Stomach (tissue), 9 donors: ENCODE results near the gene REN. TPM values are rescaled to one million over a fixed set of nuclear protein-coding genes. Genes with fewer than 3 reads are reported as not detected.

Source experiments
- DNase-seq, 2 donors: peaks; one replicate each; pipeline versions ENCODE4 v3.0.0 to v3.0.0-alpha.2; 2013 to 2019
- H3K27ac ChIP-seq, 5 donors: fragments of 200-600 bp in 4 of 5; sonication (generic) in 4 of 5; one replicate each; pipeline ENCODE4 v1.5.1; 2013 to 2019; ENCODE audit warnings: mild to moderate bottlenecking in 1 of 5, moderate library complexity in 1 of 5
- H3K27me3 ChIP-seq, 3 donors: fragments of 200-600 bp; sonication (generic); one replicate each; pipeline ENCODE4 v1.5.1; 2017 to 2019; ENCODE audit warnings: mixed run types in 1 of 3
- H3K36me3 ChIP-seq, 4 donors: fragments of 200-600 bp; sonication (generic); 1 replicate in 3 of 4; 2 replicates in 1 of 4; pipeline ENCODE4 v1.5.1; 2016 to 2019
- H3K4me1 ChIP-seq, 4 donors: fragments of 200-600 bp; sonication (generic); one replicate each; pipeline ENCODE4 v1.5.1; 2016 to 2019
- H3K4me3 ChIP-seq, 4 donors: fragments of 200-600 bp; sonication (generic) in 3 of 4; one replicate each; pipeline ENCODE4 v1.5.1; 2016 to 2019; ENCODE audit warnings: mild to moderate bottlenecking in 1 of 4
- H3K9me3 ChIP-seq, 4 donors: fragments of 200-600 bp; sonication (generic); one replicate each; pipeline ENCODE4 v1.5.1; 2016 to 2019
- EP300 ChIP-seq: sonication (generic); formaldehyde crosslinking; IDR thresholded peaks from one replicate; pipeline ENCODE4 v1.6.1; 2017; ENCODE audit warnings: antibody characterized with exemption
- POLR2A ChIP-seq, 4 donors: fragments of 450-650 bp; IDR thresholded peaks; one replicate each; pipeline ENCODE4 v1.6.1; 2016; ENCODE audit warnings: antibody characterized with exemption in 4 of 4, control low read depth in 2 of 4, mild to moderate bottlenecking in 1 of 4, moderate library complexity in 1 of 4
- POLR2AphosphoS5 ChIP-seq, 3 donors: sonication (generic); formaldehyde crosslinking; IDR thresholded peaks; one replicate each; pipeline ENCODE4 v1.6.1; 2016; ENCODE audit warnings: antibody characterized with exemption in 3 of 3
- WGBS, 5 donors: extraction: QIAGEN DNeasy Blood & Tissue Kit in 3 of 5; methylation state at CpG; one replicate each; pipeline versions ENCODE4 v1.1.5 to v1.1.7; 2013 to 2018; 5-methylcytosine and 5-hydroxymethylcytosine counted together
- intact Hi-C: fragments of 100-400 bp; cut with DNase I; formaldehyde crosslinking; loops from one replicate; pipeline ENCODE4 v1.15.1; 2023; ENCODE audit warnings: low total_unique reads
- polyA plus RNA-seq, 3 donors: library from polyadenylated mRNA; stranded (reverse); fragments of 200-250 nt; gene quantifications; one replicate each; pipeline ENCODE4 v1.2.3, GENCODE V29; 2013
- total RNA-seq, 5 donors: library from RNA; depleted of rRNA; stranded (reverse); fragments of >200 nt; gene quantifications; one replicate each; pipeline versions ENCODE4 v1.1.0 to v1.2.3, GENCODE V29; 2014 to 2016
- TF ChIP-seq, protein P1 (sequence below), 7 experiments: fragments of 450-650 bp in 4 of 7; fragments of 200-600 bp in 3 of 7; sonication (generic) in 3 of 7; IDR thresholded peaks; one replicate each; pipeline ENCODE4 v1.5.1; 2016 to 2019; ENCODE audit warnings: antibody characterized with exemption in 7 of 7, control low read depth in 2 of 7, mild to moderate bottlenecking in 1 of 7
- donor health status: healthy with polysubstance abuse.
- donor health status: Bipolar disorder and iron deficiency.
- donor health status: healthy.

The REN gene
- total and polyA plus RNA-seq, 8 donors = 0.08 TPM; not detected in 7

DNA sequence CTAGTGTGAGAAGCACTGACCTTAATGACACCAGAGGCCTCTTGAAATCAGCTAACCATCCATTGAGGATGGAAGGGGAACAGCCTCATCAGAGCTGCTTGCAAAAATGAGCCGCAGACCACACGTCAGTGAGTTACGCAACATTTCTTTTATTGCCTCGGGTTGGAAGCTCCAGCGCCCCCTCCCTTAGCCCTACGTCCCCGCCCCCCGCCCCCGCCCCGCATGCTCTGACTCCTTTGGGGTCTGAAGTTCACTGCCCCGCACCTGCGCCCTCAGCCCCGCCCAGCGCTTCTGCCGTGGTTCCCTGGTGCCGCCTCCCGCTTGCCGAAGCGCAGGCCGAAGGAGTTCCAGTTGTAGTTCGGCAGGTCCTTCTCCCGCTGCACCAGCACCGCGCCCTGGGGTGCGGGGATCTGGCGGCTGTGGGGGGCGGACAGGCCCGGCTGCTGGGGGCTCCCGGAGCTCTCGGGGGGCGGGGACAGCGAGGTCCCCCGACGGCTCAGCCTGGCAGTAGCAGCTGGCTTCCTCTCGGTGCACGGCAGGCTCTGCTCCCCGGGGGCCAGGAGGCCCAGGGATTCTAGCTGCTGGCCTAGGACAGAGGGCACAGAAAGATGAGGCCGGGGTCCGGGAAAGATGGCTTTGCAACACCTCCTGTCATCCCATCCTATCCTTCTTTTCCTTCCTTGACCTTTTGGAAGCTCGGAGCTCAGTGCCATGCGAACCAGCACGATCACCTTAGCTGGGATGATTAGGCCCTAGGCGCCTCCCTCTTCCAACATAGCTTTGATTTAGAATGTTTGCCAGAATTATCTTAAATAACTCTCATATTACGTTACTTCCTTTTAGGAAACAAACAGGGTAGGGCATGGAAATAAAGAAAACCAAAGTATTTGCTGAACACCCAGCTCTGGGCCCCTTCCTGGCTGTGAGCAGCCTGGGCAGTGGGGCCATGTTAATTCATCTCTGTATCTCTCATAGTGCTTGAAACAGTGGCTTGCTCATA is 24.4 kb upstream of the REN start:
- H3K36me3 ChIP-seq = no peaks in the 10 kb centered on the region
- intact Hi-C loops = no loop called here
- WGBS, 5 donors = 8 to 24% (median 9%) methylated on average over 14 to 44 of the region's 44 CpGs
- H3K27me3 ChIP-seq = peaks cover 0 to 74% (median 9%) of the 10 kb centered on the region in 3 donors
- peak in 1 of 2 donors; percentile 80 for DNase-seq
- peak overlapping the region; percentile 55 to 82 (median 72) for H3K27ac ChIP-seq
- TF ChIP-seq POLR2AphosphoS5 (IDR thresholded peaks at IDR 0.05) (no peak), EP300 (no peak), POLR2A (IDR thresholded peaks at IDR 0.05) (no peak)
- TF ChIP-seq, protein P1, sequence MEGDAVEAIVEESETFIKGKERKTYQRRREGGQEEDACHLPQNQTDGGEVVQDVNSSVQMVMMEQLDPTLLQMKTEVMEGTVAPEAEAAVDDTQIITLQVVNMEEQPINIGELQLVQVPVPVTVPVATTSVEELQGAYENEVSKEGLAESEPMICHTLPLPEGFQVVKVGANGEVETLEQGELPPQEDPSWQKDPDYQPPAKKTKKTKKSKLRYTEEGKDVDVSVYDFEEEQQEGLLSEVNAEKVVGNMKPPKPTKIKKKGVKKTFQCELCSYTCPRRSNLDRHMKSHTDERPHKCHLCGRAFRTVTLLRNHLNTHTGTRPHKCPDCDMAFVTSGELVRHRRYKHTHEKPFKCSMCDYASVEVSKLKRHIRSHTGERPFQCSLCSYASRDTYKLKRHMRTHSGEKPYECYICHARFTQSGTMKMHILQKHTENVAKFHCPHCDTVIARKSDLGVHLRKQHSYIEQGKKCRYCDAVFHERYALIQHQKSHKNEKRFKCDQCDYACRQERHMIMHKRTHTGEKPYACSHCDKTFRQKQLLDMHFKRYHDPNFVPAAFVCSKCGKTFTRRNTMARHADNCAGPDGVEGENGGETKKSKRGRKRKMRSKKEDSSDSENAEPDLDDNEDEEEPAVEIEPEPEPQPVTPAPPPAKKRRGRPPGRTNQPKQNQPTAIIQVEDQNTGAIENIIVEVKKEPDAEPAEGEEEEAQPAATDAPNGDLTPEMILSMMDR (IDR thresholded peaks at IDR 0.05) = no peak
- no peaks in the 10 kb centered on the region for H3K9me3 ChIP-seq
- peaks cover 21 to 50% (median 27%) of the 10 kb centered on the region in 4 donors for H3K4me1 ChIP-seq
- peak overlapping the region; percentile 15 to 31 (median 27) for H3K4me3 ChIP-seq

DNA sequence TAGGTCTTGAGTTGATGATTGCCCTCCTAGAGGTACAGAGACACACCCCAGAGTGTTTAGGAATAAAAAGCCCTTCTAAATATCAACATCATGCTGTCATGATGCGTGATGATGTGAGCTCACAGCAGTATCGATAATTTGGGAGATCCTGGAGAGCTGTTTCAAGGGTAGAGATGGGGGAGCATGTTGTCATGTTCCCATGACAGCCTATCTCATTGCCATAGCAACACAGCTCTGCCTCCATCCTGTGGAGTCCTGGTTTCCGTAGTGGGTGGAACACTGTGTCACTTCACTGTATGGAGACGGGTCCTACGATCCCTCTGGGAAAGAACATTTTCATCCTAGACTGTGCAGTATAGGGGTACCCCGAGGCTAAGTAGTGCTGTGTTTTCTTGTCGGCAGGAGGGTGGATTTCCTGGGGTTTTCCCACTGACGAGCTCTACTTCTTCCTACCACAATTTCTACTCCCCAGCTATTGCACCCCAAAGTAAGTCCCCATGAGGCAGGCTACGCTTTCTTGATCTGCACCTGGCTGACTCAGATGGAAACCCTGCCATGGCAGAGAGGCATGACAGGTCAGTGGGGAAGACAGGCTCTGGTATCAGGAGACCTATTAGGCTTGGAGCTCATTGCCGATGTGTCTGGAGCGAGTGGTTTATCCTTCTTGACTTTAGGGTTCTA is 23.0 kb upstream of the REN start:
- TF ChIP-seq EP300 (no peak), POLR2AphosphoS5 (IDR thresholded peaks at IDR 0.05) (no peak), POLR2A (IDR thresholded peaks at IDR 0.05) (no peak)
- TF ChIP-seq, protein P1 (IDR thresholded peaks at IDR 0.05) = no peak
- peaks cover 16 to 43% (median 24%) of the 10 kb centered on the region in 4 donors for H3K4me1 ChIP-seq
- intact Hi-C loops = no loop called here
- H3K27me3 ChIP-seq = peaks cover 0 to 70% (median 9%) of the 10 kb centered on the region in 3 donors
- no peak overlapping the region for H3K27ac ChIP-seq
- WGBS, 5 donors = 75 to 87% (median 84%) methylated on average over 11 of the region's 11 CpGs
- H3K4me3 ChIP-seq = no peak overlapping the region
- H3K9me3 ChIP-seq = no peaks in the 10 kb centered on the region
- H3K36me3 ChIP-seq = no peaks in the 10 kb centered on the region
- no peak for DNase-seq

DNA sequence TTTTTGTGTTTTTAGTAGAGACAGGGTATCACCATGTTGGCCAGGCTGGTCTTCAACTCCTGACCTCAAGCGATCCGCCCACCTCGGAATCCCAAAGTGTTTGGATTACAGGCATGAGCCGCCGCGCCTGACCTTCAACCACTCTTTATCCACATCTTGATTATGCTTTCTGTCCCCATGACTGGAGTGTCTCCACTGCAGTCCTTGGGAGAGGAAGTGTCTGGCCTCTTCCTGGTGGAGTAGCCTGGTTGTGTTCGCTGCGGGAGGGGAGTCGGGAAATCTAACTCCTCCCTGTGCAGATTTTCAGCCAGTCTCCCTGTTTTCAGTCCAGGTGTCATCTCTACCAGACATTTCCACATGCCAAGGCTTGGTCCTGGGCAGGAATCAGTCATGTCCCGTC is 20.5 kb upstream of the REN start:
- H3K4me1 ChIP-seq = peaks cover 9 to 21% (median 16%) of the 10 kb centered on the region in 4 donors
- peaks cover 0 to 56% (median 9%) of the 10 kb centered on the region in 3 donors for H3K27me3 ChIP-seq
- no peak for DNase-seq
- no peak overlapping the region for H3K4me3 ChIP-seq
- no peak for TF ChIP-seq EP300
- no peak for TF ChIP-seq POLR2A (IDR thresholded peaks at IDR 0.05)
- TF ChIP-seq, protein P1 (IDR thresholded peaks at IDR 0.05) = no peak
- TF ChIP-seq POLR2AphosphoS5 (IDR thresholded peaks at IDR 0.05) = no peak
- no peaks in the 10 kb centered on the region for H3K36me3 ChIP-seq
- intact Hi-C loops = no loop called here
- WGBS, 5 donors = 67 to 86% (median 82%) methylated on average over 10 of the region's 10 CpGs
- H3K9me3 ChIP-seq = no peaks in the 10 kb centered on the region
- H3K27ac ChIP-seq = no peak overlapping the region

DNA sequence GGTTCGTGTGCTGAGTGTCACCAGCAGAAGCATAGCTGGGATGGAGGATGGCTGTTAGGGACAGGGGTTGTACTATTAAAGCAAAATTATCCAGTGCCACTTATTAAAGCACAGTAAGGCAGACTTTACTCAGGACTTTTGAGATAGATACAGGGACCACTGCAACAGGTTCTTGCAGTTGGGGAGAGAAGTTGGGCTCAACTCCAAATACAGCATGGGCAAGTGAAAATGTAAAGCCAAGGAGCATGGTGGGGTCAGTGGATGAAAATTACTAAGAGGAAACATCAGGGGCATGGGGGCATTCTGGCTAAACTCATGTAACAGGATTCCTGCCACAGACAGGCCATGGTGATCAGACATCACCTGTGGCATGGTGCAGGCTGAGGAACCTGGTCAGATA is 15.0 kb upstream of the REN start:
- TF ChIP-seq POLR2AphosphoS5 (IDR thresholded peaks at IDR 0.05) (no peak), POLR2A (IDR thresholded peaks at IDR 0.05) (no peak), EP300 (no peak)
- TF ChIP-seq, protein P1 (IDR thresholded peaks at IDR 0.05) = no peak
- H3K4me3 ChIP-seq = no peak overlapping the region
- H3K27ac ChIP-seq = no peak overlapping the region
- H3K27me3 ChIP-seq = peaks cover 0 to 10% (median 0%) of the 10 kb centered on the region in 3 donors
- 44 to 76% (median 67%) methylated on average over 1 of the region's 1 CpG for WGBS, 5 donors
- no peak for DNase-seq
- H3K9me3 ChIP-seq = no peaks in the 10 kb centered on the region
- intact Hi-C loops = no loop called here
- H3K36me3 ChIP-seq = no peaks in the 10 kb centered on the region
- no peaks in the 10 kb centered on the region for H3K4me1 ChIP-seq
